GM23248 (cell line): ENCODE results near the gene MORC3. TPM values are rescaled to one million over a fixed set of nuclear protein-coding genes. Genes with fewer than 3 reads are reported as not detected.

Experiments used
- DNase-seq: peaks from one replicate; pipeline ENCODE4 v3.0.0-alpha.2; 2015
- H2AFZ ChIP-seq: fragments of 200-600 bp; sonication (generic); 2 replicates; pipeline ENCODE4 v1.6.1; 2016; ENCODE audit warnings: antibody characterized with exemption
- H3F3A ChIP-seq: fragments of 200-600 bp; sonication (generic); 2 replicates; pipeline ENCODE4 v1.6.1; 2016; ENCODE audit warnings: mild to moderate bottlenecking, antibody characterized with exemption, mixed run types; ENCODE audit not compliant: insufficient read depth
- H3K27ac ChIP-seq: fragments of 200-600 bp; sonication (generic); 2 replicates; pipeline ENCODE4 v1.5.1; 2016; ENCODE audit warnings: mild to moderate bottlenecking
- H3K27me3 ChIP-seq: fragments of 200-600 bp; sonication (generic); replicated peaks from 2 replicates; pipeline ENCODE4 v1.6.1; 2016; ENCODE audit warnings: mild to moderate bottlenecking; ENCODE audit not compliant: insufficient read depth
- H3K36me3 ChIP-seq: fragments of 200-600 bp; sonication (generic); 2 replicates; pipeline ENCODE4 v1.6.1; 2016; ENCODE audit warnings: low read depth, mild to moderate bottlenecking
- H3K4me1 ChIP-seq: fragments of 200-600 bp; sonication (generic); 2 replicates; pipeline ENCODE4 v1.6.1; 2016; ENCODE audit warnings: mild to moderate bottlenecking; ENCODE audit not compliant: insufficient read depth
- H3K4me2 ChIP-seq: fragments of 200-600 bp; sonication (generic); one replicate; pipeline ENCODE4 v1.6.1; 2016; ENCODE audit warnings: mild to moderate bottlenecking; ENCODE audit not compliant: unreplicated experiment
- H3K4me3 ChIP-seq: fragments of 200-600 bp; sonication (generic); 2 replicates; pipeline ENCODE4 v1.5.1; 2016; ENCODE audit warnings: mild to moderate bottlenecking
- H3K79me2 ChIP-seq: fragments of 200-600 bp; sonication (generic); 2 replicates; pipeline ENCODE4 v1.6.1; 2016; ENCODE audit warnings: mild to moderate bottlenecking; ENCODE audit not compliant: insufficient read depth
- H3K9ac ChIP-seq: fragments of 200-600 bp; sonication (generic); 2 replicates; pipeline ENCODE4 v1.6.1; 2016; ENCODE audit warnings: mild to moderate bottlenecking
- H3K9me2 ChIP-seq: fragments of 200-600 bp; sonication (generic); 2 replicates; pipeline ENCODE4 v1.6.1; 2016; ENCODE audit warnings: mixed run types, mild to moderate bottlenecking, moderate library complexity; ENCODE audit not compliant: insufficient read depth
- H3K9me3 ChIP-seq: fragments of 200-600 bp; sonication (generic); one replicate; pipeline ENCODE4 v1.6.1; 2017; ENCODE audit warnings: low read depth
- H4K20me1 ChIP-seq: fragments of 200-600 bp; sonication (generic); 2 replicates; pipeline ENCODE4 v1.6.0; 2016; ENCODE audit not compliant: insufficient read depth
- EZH2 ChIP-seq: fragments of 200-600 bp; sonication (generic); IDR thresholded peaks from 2 replicates; pipeline ENCODE4 v1.6.1; 2018; ENCODE audit warnings: antibody characterized with exemption, mild to moderate bottlenecking; ENCODE audit not compliant: insufficient read depth, poor library complexity, severe bottlenecking
- EZH2phosphoT487 ChIP-seq: fragments of 200-600 bp; sonication (generic); IDR thresholded peaks from 2 replicates; pipeline ENCODE4 v1.6.1; 2018; ENCODE audit warnings: antibody characterized with exemption, moderate library complexity, mild to moderate bottlenecking, low read depth; ENCODE audit not compliant: insufficient read depth
- WGBS, 2 experiments: methylation state at CpG; one replicate each; pipeline ENCODE4 v1.1.6; 2015 to 2017; ENCODE audit warnings: low lambda C conversion rate in 2 of 2, low coverage in 1 of 2; ENCODE audit errors: missing lambda C conversion rate in 2 of 2; 5-methylcytosine and 5-hydroxymethylcytosine counted together
- in situ Hi-C: fragments of 300-500 bp; cut with MboI; formaldehyde crosslinking; loops from 2 replicates; pipeline ENCODE4 v1.15.0; 2020
- polyA plus RNA-seq: library from polyadenylated mRNA; unstranded; fragments of >200 nt; fragmentation: Nextera tagmentation; extraction: Ambion mirVana; gene quantifications from 2 replicates; pipeline ENCODE4 v1.2.1, GENCODE V29; 2016
- total RNA-seq: library from RNA; depleted of rRNA; stranded (reverse); fragments of >200 nt; shearing (Covaris generic); gene quantifications from 2 replicates; pipeline ENCODE4 v1.2.3, GENCODE V29; 2014

MORC3 gene
- total and polyA plus RNA-seq, 2 experiments from 2014 or later = 17.4 to 35.1 TPM

DNA sequence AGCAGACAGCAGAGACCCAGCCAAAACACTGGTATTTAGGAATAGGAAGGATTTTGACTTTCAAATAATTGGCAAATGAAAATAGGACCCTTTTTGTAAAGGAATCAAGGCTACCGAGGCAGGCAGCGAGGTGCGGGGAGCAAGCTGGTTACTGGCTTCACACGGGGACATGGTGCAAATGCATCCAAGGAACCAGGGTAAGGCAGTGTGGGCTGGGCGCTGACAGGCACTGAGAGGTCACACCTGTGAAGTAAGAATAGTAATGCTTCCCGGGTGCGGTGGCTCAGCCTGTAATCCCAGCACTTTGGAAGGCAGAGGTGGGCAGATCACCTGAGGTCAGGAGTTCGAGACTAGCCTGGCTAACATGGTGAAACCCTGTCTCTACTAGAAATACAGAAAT, 80.7 kb downstream of the MORC3 start:
- H3K27me3 ChIP-seq = no peaks in the 10 kb centered on the region
- H3K36me3 ChIP-seq = peaks cover 5% of the 10 kb centered on the region; the same call in 1 of the 2 replicates
- no peaks in the 10 kb centered on the region for H3K79me2 ChIP-seq
- H3F3A ChIP-seq = no peaks in the 10 kb centered on the region
- no peak overlapping the region for H3K4me3 ChIP-seq
- DNase-seq = no peak
- in situ Hi-C loops = loop anchor here (25.0 kb wide), 1 partner anchor 537 kb away; no protein-coding TSS in a partner anchor
- no peak overlapping the region for H3K9ac ChIP-seq
- TF ChIP-seq EZH2phosphoT487 (no peak), EZH2 (no peak)
- H3K4me1 ChIP-seq = no peaks in the 10 kb centered on the region
- H3K4me2 ChIP-seq = no peak overlapping the region
- H2AFZ ChIP-seq = no peak overlapping the region
- no peaks in the 10 kb centered on the region for H3K9me3 ChIP-seq
- no peak overlapping the region for H3K27ac ChIP-seq
- H4K20me1 ChIP-seq = no peaks in the 10 kb centered on the region
- H3K9me2 ChIP-seq = no peaks in the 10 kb centered on the region
- 98 to 99% methylated on average over 8 of the region's 8 CpGs for WGBS, 2 experiments

DNA sequence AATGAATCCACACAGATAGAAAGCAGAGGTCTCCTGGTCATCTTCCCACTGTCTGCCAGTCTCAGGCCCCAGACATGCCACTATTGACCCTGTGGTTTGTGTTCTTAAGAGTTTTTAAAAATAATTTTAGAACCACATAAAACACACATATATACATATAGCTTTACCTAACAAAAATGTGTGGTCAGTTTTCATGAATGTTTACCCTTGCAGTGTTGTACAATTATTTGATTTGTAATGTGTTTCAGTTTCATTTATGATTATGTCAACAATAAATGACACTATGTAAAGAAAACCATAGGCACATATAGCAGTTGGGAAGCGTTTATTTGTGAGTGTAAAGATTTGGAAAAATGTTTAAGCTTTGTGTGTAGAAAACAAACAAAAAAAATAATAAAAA, 82.3 kb downstream of the MORC3 start:
- Histone ChIP-seq H3K4me3 (no peak overlapping the region), H2AFZ (no peak overlapping the region), H3F3A (no peaks in the 10 kb centered on the region), H3K79me2 (no peaks in the 10 kb centered on the region), H3K4me2 (no peak overlapping the region), H4K20me1 (no peaks in the 10 kb centered on the region), H3K27me3 (no peaks in the 10 kb centered on the region), H3K27ac (no peak overlapping the region), H3K9me3 (no peaks in the 10 kb centered on the region), H3K9ac (no peak overlapping the region), H3K36me3 (peaks cover 5% of the 10 kb centered on the region; the same call in 1 of the 2 replicates), H3K4me1 (no peaks in the 10 kb centered on the region), H3K9me2 (no peaks in the 10 kb centered on the region)
- DNase-seq = no peak
- TF ChIP-seq EZH2 (no peak), EZH2phosphoT487 (no peak)
- 100% methylated on average over 1 of the region's 1 CpG for WGBS, 2 experiments
- in situ Hi-C loops = loop anchor here (25.0 kb wide), 1 partner anchor 535 kb away; no protein-coding TSS in a partner anchor

DNA sequence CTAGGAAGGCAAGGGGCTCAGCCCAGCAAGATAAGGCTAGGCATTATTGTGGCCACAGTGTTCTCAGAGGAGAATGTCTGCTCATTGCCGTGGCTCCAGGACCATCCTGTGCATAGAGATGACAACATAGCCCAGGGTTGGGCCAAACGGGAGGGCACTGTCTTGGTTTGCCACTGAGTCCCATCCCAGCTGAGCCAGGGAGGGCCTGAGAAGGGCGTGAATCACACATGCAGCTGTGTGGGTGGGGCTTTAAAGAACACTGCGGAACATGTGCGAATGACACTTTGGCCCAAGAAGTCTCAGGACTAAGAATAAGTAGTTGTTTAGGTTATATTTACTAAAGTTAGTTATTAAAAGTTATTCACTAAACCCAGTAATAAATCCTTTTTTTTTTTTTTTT, 83.7 kb downstream of the MORC3 start:
- Histone ChIP-seq H3K4me3 (no peak overlapping the region), H3K4me1 (no peaks in the 10 kb centered on the region), H3F3A (no peaks in the 10 kb centered on the region), H3K4me2 (no peak overlapping the region), H4K20me1 (no peaks in the 10 kb centered on the region), H3K9me2 (no peaks in the 10 kb centered on the region), H2AFZ (no peak overlapping the region), H3K36me3 (peaks cover 5% of the 10 kb centered on the region; the same call in 1 of the 2 replicates), H3K9me3 (no peaks in the 10 kb centered on the region), H3K27me3 (no peaks in the 10 kb centered on the region), H3K79me2 (no peaks in the 10 kb centered on the region), H3K9ac (no peak overlapping the region), H3K27ac (no peak overlapping the region)
- in situ Hi-C loops = loop anchor here (25.0 kb wide), 1 partner anchor 534 kb away; no protein-coding TSS in a partner anchor
- peak; percentile 41 for DNase-seq
- 39 to 46% methylated on average over 5 of the region's 5 CpGs for WGBS, 2 experiments
- TF ChIP-seq EZH2phosphoT487 = no peak
- no peak for TF ChIP-seq EZH2

GRCh38 chr21:36408568-36408967, 88.6 kb downstream of the MORC3 start:
- Histone ChIP-seq H3K79me2 (no peaks in the 10 kb centered on the region), H3K4me1 (no peaks in the 10 kb centered on the region), H3K27ac (no peak overlapping the region), H3K4me3 (no peak overlapping the region), H3K36me3 (no peaks in the 10 kb centered on the region), H3K9me2 (no peaks in the 10 kb centered on the region), H3K4me2 (no peak overlapping the region), H3F3A (no peaks in the 10 kb centered on the region), H4K20me1 (no peaks in the 10 kb centered on the region), H3K9ac (no peak overlapping the region), H2AFZ (no peak overlapping the region), H3K27me3 (no peaks in the 10 kb centered on the region), H3K9me3 (no peaks in the 10 kb centered on the region)
- in situ Hi-C loops = loop anchor here (25.0 kb wide), 1 partner anchor 529 kb away; no protein-coding TSS in a partner anchor
- TF ChIP-seq EZH2phosphoT487 (no peak), EZH2 (no peak)
- no peak for DNase-seq
- 94 to 99% methylated on average over 6 of the region's 6 CpGs for WGBS, 2 experiments

- no peaks in the 10 kb centered on the region for H3K79me2 ChIP-seq
- no peaks in the 10 kb centered on the region for H4K20me1 ChIP-seq
- no peaks in the 10 kb centered on the region for H3K27me3 ChIP-seq
- H3K4me2 ChIP-seq = no peak overlapping the region
- H3K9me3 ChIP-seq = no peaks in the 10 kb centered on the region
- H3K4me1 ChIP-seq = no peaks in the 10 kb centered on the region
- no peak overlapping the region for H2AFZ ChIP-seq
- DNase-seq = no peak
- no peaks in the 10 kb centered on the region for H3F3A ChIP-seq
- 96 to 98% methylated on average over 10 of the region's 10 CpGs for WGBS, 2 experiments
- TF ChIP-seq EZH2phosphoT487 (no peak), EZH2 (no peak)
- H3K4me3 ChIP-seq = no peak overlapping the region
- in situ Hi-C loops = loop anchor here (25.0 kb wide), 1 partner anchor 526 kb away; no protein-coding TSS in a partner anchor
- H3K9me2 ChIP-seq = no peaks in the 10 kb centered on the region
- H3K27ac ChIP-seq = no peak overlapping the region
- no peaks in the 10 kb centered on the region for H3K36me3 ChIP-seq
- no peak overlapping the region for H3K9ac ChIP-seq
Measured at GRCh38 chr21:36411301-36411700, 91.3 kb downstream of the MORC3 start.
